GM18870 (cell line): ENCODE data around the gene LRRC4.

Source experiments
- ATAC-seq: cut with Tn5 transposase; IDR thresholded peaks from one replicate; pipeline ENCODE4 v1.9.1; 2021; ENCODE audit warnings: moderate library complexity; ENCODE audit not compliant: unreplicated experiment

LRRC4 gene

GRCh38 chr7:128008141-128008540, 23.1 kb downstream of the LRRC4 start:
- no peak for ATAC-seq

- ATAC-seq: no peak
Measured at GRCh38 chr7:128007303-128007680, 23.9 kb downstream of the LRRC4 start.

GRCh38 chr7:128006550-128007302, 24.5 kb downstream of the LRRC4 start:
- ATAC-seq: no peak

GRCh38 chr7:128005759-128006159, 25.5 kb downstream of the LRRC4 start:
- no peak for ATAC-seq

GRCh38 chr7:128005117-128005516, 26.1 kb downstream of the LRRC4 start:
- ATAC-seq: no peak

- ATAC-seq: no peak
Measured at GRCh38 chr7:128004623-128005022, 26.6 kb downstream of the LRRC4 start.

GRCh38 chr7:128003787-128004186, 27.4 kb downstream of the LRRC4 start:
- no peak for ATAC-seq

GRCh38 chr7:128003167-128003566, 28.1 kb downstream of the LRRC4 start:
- ATAC-seq: no peak

GRCh38 chr7:128000854-128001265, 30.4 kb downstream of the LRRC4 start:
- ATAC-seq: peak; percentile 72

GRCh38 chr7:128000048-128000447, 31.2 kb downstream of the LRRC4 start:
- ATAC-seq: no peak

GRCh38 chr7:127998671-127999070, 32.6 kb downstream of the LRRC4 start:
- no peak for ATAC-seq

GRCh38 chr7:127997226-127997922, 33.9 kb downstream of the LRRC4 start:
- ATAC-seq: no peak

GRCh38 chr7:127996253-127997071, 34.8 kb downstream of the LRRC4 start:
- ATAC-seq: no peak

GRCh38 chr7:127995881-127996215, 35.4 kb downstream of the LRRC4 start:
- no peak for ATAC-seq

GRCh38 chr7:127995156-127995880, 35.9 kb downstream of the LRRC4 start:
- no peak for ATAC-seq

GRCh38 chr7:127993987-127994386, 37.2 kb downstream of the LRRC4 start:
- ATAC-seq: no peak

GRCh38 chr7:127993317-127993716, 37.9 kb downstream of the LRRC4 start:
- no peak for ATAC-seq

GRCh38 chr7:127988751-127989150, 42.5 kb downstream of the LRRC4 start:
- ATAC-seq: no peak

- no peak for ATAC-seq
Measured at GRCh38 chr7:127986581-127987521, 44.4 kb downstream of the LRRC4 start.

- no peak for ATAC-seq
Measured at GRCh38 chr7:127983804-127984332, 47.4 kb downstream of the LRRC4 start.
